ENCODE data around the gene DDN. TPM values are rescaled to one million over a fixed set of nuclear protein-coding genes. Genes with fewer than 3 reads are reported as not detected.

DDN gene
- total RNA-seq, 1 donor from 2014 or later, result 6.4 TPM

DNA sequence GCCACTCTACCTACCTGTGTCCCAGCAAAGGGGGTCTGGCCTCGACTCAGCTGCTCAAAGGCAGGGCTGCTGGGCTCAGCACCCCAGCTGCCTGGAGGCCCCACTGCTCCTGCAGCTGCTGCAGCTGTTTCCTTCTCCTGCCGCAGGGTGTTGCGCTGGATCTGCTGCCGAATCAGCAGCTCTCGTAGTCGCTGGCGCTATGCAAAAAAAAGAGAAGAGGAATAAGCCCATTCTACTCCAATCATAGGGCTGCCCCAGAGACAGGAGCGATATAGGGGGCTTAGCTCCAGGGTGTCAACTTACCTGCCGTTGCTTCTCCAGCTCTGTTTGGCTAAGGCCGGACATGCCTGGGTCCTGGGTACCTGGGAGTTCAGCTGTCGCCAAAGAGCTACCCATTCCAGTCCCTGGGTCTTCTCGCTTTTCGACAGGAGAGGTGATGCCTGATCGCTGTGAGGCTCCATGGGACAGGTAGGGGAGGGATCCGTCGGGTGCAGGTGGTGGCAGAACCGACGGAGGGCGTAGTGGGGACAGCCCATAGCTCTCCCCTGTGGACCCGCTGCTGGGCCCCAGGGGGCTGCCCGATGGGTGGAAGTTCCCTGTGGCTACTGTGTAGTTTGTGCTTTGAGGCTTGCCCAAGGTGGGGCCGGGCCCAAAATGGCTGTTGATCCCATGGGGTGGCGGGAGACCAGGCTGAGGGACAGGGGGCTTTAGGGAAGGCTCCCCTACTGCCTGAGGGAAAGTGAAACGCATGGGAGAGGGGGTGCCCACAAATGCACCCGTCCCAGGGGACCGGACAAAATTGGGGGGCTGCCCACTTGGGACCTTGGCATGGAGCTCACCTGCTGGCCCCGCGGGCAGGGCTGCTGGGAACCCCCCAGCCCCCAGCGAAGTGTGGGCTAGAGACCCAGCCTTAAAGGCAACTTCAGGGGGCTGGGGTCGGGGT is 40.5 kb upstream of the DDN start:
- H3K27me3 Mint-ChIP-seq (ENCODE audit: unreplicated experiment), result no peaks in the 10 kb centered on the region
- peaks cover 3% of the 10 kb centered on the region for H3K9me3 Mint-ChIP-seq (ENCODE audit: unreplicated experiment)
- H3K27ac Mint-ChIP-seq (ENCODE audit: unreplicated experiment), result no peak overlapping the region
- H3K4me3 Mint-ChIP-seq (ENCODE audit: unreplicated experiment), result no peak overlapping the region
- TF ChIP-seq, protein P1, sequence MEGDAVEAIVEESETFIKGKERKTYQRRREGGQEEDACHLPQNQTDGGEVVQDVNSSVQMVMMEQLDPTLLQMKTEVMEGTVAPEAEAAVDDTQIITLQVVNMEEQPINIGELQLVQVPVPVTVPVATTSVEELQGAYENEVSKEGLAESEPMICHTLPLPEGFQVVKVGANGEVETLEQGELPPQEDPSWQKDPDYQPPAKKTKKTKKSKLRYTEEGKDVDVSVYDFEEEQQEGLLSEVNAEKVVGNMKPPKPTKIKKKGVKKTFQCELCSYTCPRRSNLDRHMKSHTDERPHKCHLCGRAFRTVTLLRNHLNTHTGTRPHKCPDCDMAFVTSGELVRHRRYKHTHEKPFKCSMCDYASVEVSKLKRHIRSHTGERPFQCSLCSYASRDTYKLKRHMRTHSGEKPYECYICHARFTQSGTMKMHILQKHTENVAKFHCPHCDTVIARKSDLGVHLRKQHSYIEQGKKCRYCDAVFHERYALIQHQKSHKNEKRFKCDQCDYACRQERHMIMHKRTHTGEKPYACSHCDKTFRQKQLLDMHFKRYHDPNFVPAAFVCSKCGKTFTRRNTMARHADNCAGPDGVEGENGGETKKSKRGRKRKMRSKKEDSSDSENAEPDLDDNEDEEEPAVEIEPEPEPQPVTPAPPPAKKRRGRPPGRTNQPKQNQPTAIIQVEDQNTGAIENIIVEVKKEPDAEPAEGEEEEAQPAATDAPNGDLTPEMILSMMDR (IDR thresholded peaks at IDR 0.05; ENCODE audit: partially characterized antibody, unreplicated experiment), result no peak
- H3K36me3 Mint-ChIP-seq (ENCODE audit: unreplicated experiment), result no peaks in the 10 kb centered on the region
- no peaks in the 10 kb centered on the region for H3K4me1 Mint-ChIP-seq (ENCODE audit: low read depth, unreplicated experiment)
- no peak for DNase-seq

DNA sequence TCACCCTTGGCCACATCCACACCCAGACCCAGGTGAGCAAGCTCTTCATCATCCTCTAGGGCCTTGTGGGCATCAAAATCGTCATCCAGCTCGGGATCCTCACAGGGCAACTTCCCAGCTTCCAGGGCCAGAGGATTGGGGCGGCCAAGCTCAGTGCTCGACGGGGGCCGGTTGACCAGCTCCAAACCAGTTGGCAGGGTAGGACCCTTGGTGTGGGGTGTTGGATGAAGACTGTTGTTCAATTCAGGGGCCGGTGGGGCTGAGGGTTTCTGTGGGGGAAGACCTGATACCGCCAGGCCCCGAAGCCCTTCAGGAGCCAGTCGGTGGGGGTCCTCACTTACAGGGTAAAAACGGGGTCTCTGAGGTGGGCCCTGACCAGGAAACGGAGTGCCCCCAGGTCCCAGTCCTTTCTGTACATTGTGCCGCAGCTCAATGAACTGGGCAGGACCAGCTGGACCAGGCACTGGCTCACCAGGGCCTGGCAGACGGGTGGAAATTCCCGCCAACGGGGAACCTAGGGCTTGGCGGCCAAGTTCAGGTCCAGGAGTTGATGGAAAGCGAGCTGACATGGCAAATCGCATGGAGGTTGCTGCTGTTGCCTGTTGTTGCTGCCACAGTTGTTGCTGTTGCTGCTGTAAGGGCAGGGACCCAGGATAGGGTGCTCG is 39.2 kb upstream of the DDN start:
- Mint-ChIP-seq H3K4me3 (ENCODE audit: unreplicated experiment) (no peak overlapping the region), H3K27me3 (ENCODE audit: unreplicated experiment) (no peaks in the 10 kb centered on the region), H3K4me1 (ENCODE audit: low read depth, unreplicated experiment) (no peaks in the 10 kb centered on the region), H3K9me3 (ENCODE audit: unreplicated experiment) (peaks cover 3% of the 10 kb centered on the region), H3K27ac (ENCODE audit: unreplicated experiment) (no peak overlapping the region), H3K36me3 (ENCODE audit: unreplicated experiment) (no peaks in the 10 kb centered on the region)
- DNase-seq, result no peak
- TF ChIP-seq, protein P1 (IDR thresholded peaks at IDR 0.05; ENCODE audit: partially characterized antibody, unreplicated experiment), result no peak

DNA sequence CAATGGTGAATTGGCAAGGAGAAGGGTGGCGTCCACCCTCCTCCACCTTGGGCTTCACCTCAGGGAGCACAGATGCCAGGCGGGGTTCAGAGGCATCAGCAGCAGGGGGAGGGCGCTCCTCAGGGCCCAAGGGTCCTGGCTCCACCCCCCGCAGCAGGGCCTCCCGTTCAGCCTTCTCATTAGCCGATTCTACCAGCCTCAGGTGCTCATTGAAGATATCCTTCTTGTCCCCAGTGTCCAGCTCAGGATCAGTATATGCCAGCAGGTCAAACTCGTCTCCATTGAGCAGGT is 38.7 kb upstream of the DDN start:
- TF ChIP-seq, protein P1 (IDR thresholded peaks at IDR 0.05; ENCODE audit: partially characterized antibody, unreplicated experiment), result no peak
- H3K27me3 Mint-ChIP-seq (ENCODE audit: unreplicated experiment), result no peaks in the 10 kb centered on the region
- no peak overlapping the region for H3K4me3 Mint-ChIP-seq (ENCODE audit: unreplicated experiment)

DNA sequence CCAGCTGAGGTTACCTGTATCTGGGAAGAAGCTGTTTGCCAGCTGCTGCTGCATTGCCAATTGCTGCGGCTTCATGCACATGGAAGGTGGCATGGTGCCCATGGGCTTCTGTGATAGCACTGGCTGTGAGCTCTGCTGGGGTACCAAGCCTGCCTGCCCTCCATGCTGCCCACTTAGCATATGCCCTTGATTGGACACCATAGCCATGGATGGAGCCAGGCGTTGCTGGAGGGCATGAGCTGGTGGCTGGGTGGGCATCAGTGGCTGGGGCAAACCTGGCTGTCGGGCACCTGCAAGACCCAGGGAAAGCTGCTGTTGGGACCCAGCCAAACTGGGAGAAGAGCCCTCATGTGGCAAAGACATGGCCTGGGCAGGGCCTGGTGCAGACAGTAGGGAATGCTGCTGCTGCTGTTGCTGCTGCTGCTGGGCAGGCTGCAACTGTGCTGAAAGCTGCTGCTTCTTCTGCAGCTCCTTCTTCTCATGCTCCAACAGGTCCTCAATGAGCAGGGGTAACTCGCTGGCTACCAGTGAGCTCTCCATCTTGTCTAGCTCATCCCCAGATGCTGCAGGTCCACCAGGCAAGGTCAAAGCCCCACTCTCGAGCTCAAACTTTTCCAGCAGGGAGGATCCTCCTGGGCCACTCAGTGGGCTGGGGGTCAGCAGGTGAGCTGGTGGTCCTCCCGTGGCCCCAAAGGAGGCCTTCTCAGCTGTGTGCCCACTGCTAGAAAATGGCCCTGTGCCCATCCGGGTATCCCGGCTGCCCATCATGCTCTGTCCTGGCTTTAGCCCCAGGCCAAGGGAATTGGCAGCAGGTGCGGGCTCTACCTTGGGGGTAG is 38.2 kb upstream of the DDN start:
- peaks cover 2% of the 10 kb centered on the region for H3K4me1 Mint-ChIP-seq (ENCODE audit: low read depth, unreplicated experiment)
- no peak for DNase-seq
- no peak overlapping the region for H3K4me3 Mint-ChIP-seq (ENCODE audit: unreplicated experiment)
- TF ChIP-seq, protein P1 (IDR thresholded peaks at IDR 0.05; ENCODE audit: partially characterized antibody, unreplicated experiment), result no peak
- no peaks in the 10 kb centered on the region for H3K36me3 Mint-ChIP-seq (ENCODE audit: unreplicated experiment)
- peaks cover 1% of the 10 kb centered on the region for H3K27me3 Mint-ChIP-seq (ENCODE audit: unreplicated experiment)
- no peak overlapping the region for H3K27ac Mint-ChIP-seq (ENCODE audit: unreplicated experiment)
- peaks cover 3% of the 10 kb centered on the region for H3K9me3 Mint-ChIP-seq (ENCODE audit: unreplicated experiment)

More for the DNA sequence above, 38.7 kb upstream of the DDN start:
- peaks cover 3% of the 10 kb centered on the region for H3K9me3 Mint-ChIP-seq (ENCODE audit: unreplicated experiment)
- no peak overlapping the region for H3K27ac Mint-ChIP-seq (ENCODE audit: unreplicated experiment)
- H3K36me3 Mint-ChIP-seq (ENCODE audit: unreplicated experiment), result no peaks in the 10 kb centered on the region
- no peaks in the 10 kb centered on the region for H3K4me1 Mint-ChIP-seq (ENCODE audit: low read depth, unreplicated experiment)
- no peak for DNase-seq
